Measurements from ENCODE around the gene FOXD2. TPM values are rescaled to one million over a fixed set of nuclear protein-coding genes. Genes with fewer than 3 reads are reported as not detected.

FOXD2 gene
- polyA plus RNA-seq, 2 of the 4 experiments (the other 2 are of a cell fraction), result 0.13 to 0.35 TPM

DNA sequence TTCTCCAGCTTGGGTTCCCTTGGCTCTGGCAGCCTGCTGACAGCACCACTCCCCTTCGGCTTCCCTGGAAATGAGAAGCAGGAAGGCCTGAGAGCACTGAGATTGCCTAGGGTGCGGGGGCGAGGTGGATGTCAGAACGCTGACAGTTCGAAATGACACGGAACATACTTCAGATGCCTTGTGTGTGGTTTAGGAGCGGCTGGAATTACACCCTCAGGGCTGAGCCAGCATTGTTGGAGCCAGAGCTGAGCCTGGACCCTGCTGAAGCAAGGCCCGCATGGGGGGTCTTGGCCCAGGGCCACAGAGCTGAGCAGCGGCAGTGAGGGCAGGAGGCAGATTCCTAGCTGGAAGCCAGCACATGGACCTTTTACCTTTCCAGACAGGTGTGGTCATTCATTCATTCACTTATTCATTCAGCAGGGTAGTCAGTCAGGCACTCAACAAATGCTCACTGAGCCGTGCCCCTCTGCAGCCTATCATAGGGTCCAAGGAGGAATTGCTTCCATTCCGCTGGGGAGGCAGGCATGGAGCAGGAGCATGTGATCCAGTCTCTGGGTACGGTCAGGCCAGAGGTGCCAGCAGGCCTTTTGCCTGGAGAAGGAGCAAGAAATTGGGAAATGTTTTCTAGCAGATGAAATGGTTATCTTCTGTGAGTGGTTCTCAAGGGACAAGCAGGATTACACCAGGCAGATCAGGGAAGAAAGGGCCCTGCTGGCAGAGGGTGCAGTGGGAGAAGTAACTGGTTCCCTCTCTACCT lies 28.4 kb upstream of the FOXD2 start (continued):
- TF ChIP-seq EP300 (IDR thresholded peaks at IDR 0.05) (no peak), PBX3 (IDR thresholded peaks at IDR 0.05) (no peak), RAD21 (conservative IDR thresholded peaks at IDR 0.05 in 1 of 2, IDR thresholded peaks at IDR 0.05 in 1 of 2) (no peak), HOXB13 (CRISPR knock-in tag; IDR thresholded peaks at IDR 0.05; ENCODE audit: low read depth) (no peak), EHF (CRISPR knock-in tag; IDR thresholded peaks at IDR 0.05) (no peak), SMC3 (IDR thresholded peaks at IDR 0.05) (no peak), TP53 (CRISPR knock-in tag; IDR thresholded peaks at IDR 0.05) (no peak), RFX5 (IDR thresholded peaks at IDR 0.05) (no peak), ZFP36 (IDR thresholded peaks at IDR 0.05; ENCODE audit: borderline replicate concordance, partially characterized antibody) (no peak)

DNA sequence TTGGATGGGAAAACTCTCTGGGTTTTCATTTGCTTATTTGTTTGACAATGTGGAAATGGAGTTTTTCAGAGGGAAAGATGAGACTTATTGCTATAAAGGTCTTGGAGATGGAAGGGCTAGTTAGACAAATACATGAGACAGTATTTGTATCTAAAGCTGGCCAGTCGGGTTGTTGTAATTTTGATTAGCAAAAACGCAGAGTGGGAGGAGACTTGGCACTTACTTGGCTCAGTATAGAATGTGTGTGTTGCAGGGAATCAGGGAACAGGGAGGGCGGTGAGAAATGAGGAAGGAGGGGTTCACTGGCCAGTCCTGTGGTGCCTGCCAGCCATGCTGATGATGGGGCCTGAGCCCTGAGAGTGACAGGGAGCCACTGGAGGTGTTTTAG lies 27.8 kb upstream of the FOXD2 start:
- no peak overlapping the region for H3K4me3 ChIP-seq
- ATAC-seq (no peak), DNase-seq (ENCODE audit: low read depth in 1 of 2, low spot score in 1 of 2) (no peak), FAIRE-seq (no peak)
- no peaks in the 10 kb centered on the region for H3K4me1 ChIP-seq
- POLR2A ChIA-PET, result no interaction called here
- H3K9me3 ChIP-seq, result no peaks in the 10 kb centered on the region
- no peak overlapping the region for H3K27ac ChIP-seq
- WGBS (ENCODE audit: missing lambda C conversion rate), result 52% methylated on average over 3 of the region's 3 CpGs
- CTCF ChIA-PET, result interaction anchor here (0.6 kb wide), 1 partner anchor 121 kb away, joined by 3 read pairs; no protein-coding TSS in a partner anchor
- no peak for TF ChIP-seq ESRRA (IDR thresholded peaks at IDR 0.05; ENCODE audit: borderline replicate concordance, low read length)
- no peak for TF ChIP-seq USF2 (IDR thresholded peaks at IDR 0.05)
- TF ChIP-seq CHD2 (IDR thresholded peaks at IDR 0.05; ENCODE audit: low read length, partially characterized antibody), result no peak
- no peak for TF ChIP-seq BCL3 (IDR thresholded peaks at IDR 0.05)
- no peak for TF ChIP-seq MAFK (IDR thresholded peaks at IDR 0.05; ENCODE audit: partially characterized antibody)
- TF ChIP-seq CBX2 (IDR thresholded peaks at IDR 0.05; ENCODE audit: borderline replicate concordance, low read depth), result no peak
- TF ChIP-seq, protein P1, sequence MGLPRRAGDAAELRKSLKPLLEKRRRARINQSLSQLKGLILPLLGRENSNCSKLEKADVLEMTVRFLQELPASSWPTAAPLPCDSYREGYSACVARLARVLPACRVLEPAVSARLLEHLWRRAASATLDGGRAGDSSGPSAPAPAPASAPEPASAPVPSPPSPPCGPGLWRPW (IDR thresholded peaks at IDR 0.05), result no peak
- TF ChIP-seq REST (IDR thresholded peaks at IDR 0.05), result no peak
- H3K4me2 ChIP-seq, result no peak overlapping the region

Measured in A549 (cell line).